HS-27A (cell line): ENCODE data around the gene CLIC3.
"Not testable (repeated sequence)": the region's sequence is repeated elsewhere in the genome, so short reads cannot be mapped to it uniquely, and the experiment has no call there.

Source experiments
- DNase-seq: peaks from one replicate; pipeline ENCODE4 v3.0.0-alpha.2; 2012; ENCODE audit warnings: low read depth, missing footprints

Gene CLIC3

DNA sequence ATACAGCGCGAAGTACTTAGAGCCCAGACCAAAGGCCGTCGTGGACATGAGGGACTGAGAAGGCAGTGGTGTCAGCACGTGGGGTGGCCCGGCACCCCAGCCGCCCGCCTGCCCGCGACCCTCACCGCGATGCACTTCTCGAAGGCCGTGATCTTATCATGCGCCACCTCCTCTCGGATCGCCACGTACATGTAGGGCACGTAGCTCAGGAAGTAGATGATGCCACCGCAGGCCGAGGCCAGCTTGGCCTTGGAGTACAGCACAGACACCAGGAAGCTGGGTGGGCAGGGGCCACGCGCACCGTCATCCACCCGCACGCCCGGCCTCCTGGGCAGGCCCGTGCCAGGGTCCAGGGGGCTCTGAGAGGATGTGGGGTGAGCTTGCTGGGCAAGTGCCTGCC is 20.7 kb upstream of the CLIC3 start:
- DNase-seq: no peak

DNA sequence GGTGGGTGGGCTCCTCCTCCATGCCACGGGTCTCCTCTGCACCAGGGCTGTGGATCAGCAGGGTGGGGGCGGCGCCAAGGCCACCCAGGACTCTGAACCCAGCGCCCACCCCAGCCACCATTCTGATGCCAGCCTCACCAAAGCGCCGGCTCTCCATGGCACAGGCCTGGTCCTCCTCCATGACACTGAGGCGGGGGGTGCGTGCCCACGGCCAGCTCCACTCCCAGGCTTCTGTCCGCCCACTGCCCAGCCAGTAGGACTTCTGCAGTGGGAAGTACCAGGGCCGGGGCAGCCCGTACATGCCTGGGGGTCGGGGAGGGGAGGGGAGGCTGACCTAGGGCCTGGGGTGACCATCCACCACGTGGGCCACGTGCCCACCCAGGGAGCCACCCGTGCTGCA is 20.1 kb upstream of the CLIC3 start:
- no peak for DNase-seq

DNA sequence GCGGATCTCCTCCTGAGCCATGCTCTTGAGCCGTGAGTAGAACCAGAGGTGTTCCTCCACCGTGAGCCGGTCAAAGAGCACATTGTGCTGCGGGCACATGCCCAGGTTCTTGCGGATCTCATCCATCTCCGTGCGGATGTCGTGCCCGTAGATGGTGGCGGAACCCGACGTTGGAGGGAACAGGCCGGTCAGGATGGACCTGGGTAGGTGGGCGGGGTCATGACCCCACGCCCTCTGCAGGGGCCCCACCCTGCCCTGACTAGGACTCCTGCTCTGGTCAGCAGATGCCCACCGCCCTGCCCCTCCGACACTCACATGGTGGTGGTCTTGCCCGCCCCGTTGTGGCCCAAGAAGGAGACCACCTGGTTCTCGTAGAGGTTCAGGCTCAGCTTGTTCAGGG is 19.6 kb upstream of the CLIC3 start:
- no peak for DNase-seq

DNA sequence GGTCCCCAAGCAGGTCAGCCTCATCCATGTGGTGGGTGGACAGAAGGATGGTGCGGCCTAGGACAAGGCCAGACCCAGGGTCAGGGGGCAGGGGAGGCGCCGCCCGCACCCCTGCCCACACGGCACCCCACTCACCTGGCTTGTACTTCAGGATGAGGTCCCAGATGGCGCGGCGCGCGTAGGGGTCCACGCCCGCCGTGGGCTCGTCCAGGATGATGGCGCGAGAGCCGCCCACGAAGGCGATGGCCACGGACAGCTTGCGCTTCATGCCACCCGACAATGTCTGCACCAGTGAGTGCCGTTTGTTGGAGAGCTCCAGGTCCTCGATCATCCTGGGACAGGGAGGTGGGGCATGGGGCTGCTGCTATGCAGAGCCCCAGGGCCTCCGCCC is 19.2 kb upstream of the CLIC3 start:
- DNase-seq: no peak

DNA sequence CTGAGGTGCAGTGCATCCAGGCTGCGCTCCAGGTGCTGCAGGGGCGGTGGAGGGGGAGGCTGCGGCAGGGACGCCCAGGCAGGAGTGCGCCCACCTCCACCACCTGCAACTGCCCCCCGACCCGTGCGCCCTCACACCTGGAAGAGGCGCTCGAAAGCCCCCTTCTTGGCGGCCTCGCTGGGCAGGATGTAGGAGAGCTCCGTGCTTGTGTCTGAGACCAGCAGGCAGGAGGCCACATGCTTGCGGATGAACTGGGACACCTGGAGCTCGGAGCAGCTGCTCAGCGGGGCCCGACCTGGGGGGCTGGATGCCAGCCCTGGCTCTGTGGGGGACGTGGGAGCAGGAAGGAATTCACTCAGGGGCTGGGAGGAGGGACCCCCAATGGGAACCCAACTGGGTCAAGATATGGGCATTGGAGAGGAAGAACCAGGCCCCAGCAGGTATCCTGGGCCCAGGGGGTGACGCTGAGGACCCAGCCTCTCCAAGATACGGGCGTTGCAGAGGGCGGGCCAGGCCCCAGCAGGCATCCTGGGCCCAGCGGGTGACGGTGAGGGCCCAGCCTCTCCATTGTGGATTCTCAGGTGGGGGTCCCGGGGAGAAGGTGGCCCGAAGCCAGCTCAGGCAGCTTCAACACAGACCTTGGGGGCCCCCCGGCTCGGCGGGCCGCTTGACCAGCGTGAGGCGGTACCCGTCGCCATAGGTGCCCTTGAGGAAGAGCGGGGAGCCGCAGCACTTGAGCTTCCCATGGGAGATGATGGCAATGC is 18.6 kb upstream of the CLIC3 start:
- DNase-seq: no peak

DNA sequence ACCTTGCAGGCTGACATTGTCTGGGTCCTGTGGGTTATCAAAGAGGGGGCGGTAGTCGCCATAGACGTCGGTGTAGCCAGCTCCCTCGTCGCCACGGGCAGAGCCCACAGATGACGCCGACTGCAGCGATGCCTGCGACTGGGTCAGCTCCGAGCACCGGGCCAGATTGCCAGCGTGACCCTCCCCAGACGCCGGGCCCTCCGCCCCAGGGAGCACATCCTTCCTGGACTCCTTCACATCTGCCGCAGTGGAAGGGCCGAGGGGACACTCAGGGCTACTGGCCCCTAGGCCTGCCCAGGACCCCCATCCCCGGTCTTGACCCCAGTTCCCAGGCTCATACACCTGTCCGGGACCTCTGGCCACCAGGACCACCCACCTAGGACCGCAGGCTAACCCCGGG is 17.8 kb upstream of the CLIC3 start:
- DNase-seq: no peak

DNA sequence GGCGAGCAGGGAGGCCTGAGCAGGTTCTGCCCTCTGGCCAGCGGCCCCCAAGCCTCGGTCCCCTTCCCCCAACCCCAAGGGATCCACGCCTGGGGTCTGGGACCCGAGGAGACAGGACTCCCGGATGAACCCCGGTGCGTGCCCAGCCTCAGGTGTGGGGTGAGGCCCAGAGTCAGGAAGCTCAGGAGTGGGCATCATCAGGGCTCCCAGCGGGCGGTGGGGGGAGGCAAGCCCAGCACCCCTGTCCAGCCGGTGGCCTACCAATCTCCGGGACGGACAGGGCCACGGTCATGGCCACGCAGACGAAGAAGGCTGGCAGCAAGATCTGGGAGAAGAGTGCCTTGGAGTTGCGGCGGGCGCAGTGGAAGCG is 17.2 kb upstream of the CLIC3 start:
- no peak for DNase-seq

DNA sequence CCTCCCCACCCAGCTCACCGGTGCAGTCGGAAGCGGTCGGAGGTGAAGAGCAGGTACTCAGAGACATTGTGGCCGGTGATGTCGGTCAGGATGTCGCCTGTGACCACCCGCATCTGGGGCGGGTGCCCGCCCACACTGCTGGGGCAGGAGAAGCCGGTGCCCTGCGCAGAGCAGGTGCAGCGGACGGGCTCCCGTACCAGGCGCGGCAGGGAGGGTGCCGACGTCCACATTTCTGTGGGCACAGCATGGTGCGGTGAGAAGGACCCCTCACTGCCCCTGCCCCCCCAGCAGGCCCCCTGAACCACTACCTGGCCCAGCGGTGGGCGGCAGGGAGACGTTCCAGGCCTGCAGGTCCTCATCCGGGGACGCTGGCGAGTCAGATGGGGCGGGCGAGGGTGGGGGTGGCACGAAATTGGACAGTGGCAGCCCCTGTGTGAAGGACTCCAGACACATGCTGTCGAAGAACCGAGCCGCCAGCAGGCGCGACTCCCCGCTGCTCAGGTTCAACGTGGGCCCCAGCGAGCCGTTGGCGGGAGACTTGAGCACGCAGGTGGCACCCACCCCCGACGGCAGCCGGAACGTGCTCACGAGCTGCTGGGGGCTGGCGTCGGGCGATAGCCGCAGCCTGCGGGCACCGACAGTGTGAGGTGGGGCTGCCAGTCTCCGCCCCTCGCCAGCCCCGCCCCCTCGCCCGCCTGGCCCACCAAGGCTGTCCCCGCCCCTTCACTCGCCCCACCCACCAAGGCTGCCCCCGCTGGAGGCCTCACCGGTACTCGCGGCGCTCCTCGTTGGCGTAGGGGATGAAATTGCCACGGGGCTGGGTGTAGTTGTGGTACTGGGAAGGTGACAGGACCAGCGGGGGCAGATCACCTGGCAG is 16.6 kb upstream of the CLIC3 start:
- DNase-seq: no peak

DNA sequence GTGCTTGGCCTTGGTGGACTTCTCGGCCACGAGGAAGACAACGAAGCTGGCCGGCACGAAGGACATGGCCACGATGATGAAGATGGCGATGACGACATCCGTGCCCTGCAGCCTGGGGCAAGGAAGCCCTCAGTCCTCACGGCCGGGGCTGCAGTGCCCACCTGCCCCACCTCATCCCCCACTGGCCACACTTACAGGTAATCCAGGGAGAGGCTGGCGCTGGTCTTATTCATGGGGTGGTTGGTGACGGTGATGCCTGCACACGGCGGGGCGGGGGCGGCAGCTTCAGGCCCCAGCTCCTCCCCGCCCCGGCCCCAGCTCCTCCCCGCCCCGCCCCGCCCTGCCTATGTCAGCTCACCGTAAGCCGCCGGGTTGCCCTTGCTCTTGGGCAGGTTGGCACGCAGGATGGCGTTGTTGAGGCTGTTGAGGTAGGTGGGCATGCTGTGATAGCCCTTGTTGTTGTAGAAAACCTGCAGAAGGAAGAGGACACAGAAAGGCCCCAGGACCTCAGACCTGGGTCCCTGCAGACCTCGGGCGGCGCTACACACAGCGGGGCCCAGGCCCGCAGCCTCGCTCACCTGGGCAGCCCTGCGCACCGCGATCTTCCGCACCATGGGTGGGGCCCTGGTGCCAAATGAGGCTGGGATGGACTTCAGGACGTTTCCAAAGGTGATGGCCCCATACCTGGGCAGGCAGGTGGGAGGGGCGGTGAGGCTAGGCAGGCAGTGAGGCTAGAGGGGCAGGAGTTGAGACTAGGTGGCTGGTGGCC is 15.7 kb upstream of the CLIC3 start:
- no peak for DNase-seq

DNA sequence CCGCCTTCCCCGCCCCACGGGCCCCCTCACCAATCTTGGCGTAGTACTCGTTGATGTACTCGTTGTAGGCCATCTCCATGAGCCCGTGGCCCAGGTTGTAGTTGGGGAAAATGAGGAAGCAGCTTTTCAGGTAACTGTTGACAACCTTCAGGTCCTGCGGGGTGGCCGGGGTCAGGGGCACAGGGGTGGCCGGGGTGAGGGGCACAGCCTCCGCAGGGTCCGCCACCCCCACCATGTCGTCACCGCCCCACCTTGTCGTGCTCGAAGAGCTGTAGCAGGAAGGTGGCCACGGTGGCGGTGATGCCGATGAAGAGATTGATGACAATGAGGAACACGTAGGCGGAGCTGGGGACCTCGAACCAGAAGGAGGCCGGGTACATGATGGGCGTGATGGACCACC is 14.8 kb upstream of the CLIC3 start:
- no peak for DNase-seq

DNA sequence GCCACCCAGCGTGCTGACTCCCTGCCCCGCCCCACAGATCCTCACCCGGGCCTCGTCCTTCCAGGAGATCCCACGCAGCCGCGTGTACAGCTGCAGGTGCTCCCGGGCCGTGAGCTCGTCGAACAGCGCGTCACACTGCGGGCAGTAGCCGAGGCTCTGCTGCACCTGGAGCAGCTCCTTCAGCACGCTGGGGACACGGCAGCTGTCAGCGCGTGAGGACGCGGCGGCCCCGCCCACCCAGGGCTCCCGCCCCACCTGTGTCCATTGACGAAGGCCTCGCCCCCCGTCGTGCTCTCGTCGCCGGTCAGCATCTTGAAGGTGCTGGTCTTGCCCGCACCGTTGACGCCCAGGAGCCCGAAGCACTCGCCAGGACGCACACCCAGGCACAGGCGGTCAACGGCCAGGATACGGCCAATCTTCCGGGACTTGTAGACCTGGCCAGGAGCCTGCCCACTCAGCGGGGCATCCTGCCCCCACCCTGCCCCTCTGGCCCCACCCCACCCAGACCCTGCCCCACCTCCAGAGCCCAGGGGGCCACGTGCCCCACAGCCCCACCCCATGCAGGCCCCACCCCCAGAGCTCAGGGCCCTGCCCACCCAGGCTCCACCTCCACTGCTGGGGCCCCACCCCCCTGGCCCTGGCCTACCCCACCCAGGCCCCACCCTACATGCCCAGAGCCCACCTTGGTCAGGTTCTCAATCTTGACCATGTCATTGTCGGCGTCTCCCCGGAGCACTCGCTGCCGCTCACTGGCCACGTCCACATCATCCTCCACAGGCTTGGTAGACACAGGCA is 13.8 kb upstream of the CLIC3 start:
- DNase-seq: no peak

DNA sequence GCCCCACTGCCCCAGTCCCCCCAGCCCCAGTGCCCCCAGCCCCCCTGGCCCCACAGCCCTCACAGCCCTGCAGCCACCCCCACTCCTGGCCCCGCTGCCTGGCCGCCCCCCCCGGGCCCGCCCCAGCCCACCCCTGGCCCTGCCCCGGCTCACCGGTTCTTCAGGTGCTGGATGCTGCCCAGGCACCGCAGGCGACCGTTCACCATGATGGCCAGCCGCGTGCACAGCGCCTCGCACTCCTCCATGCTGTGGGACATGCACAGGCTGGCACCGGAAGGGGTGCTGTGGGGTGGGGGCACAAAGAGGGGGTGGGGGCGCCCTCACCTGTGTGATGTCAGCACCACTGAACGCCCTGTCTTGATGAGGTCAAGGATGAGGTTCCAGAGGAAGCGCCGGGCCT is 12.8 kb upstream of the CLIC3 start:
- DNase-seq: no peak

DNA sequence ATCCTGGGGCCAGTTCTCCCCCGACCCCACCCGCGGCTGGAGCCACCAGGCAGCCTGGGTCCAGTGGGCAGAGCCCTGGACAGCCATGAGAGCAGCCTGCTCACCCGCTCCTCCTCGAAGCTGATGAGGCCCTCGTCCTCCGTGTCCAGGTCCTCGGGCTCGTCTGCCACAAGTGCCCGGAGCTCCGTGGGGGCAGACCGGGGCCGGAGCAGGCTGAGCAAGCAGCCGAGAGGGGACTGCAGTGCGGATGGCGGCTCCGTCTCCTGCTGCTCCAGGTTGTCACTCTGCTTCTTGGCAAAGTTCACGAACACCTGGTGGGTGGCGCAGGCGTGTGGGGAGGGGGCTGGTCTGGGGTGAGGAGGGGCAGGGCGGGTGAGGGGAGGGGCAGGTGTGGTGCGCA is 11.9 kb upstream of the CLIC3 start:
- no peak for DNase-seq

DNA sequence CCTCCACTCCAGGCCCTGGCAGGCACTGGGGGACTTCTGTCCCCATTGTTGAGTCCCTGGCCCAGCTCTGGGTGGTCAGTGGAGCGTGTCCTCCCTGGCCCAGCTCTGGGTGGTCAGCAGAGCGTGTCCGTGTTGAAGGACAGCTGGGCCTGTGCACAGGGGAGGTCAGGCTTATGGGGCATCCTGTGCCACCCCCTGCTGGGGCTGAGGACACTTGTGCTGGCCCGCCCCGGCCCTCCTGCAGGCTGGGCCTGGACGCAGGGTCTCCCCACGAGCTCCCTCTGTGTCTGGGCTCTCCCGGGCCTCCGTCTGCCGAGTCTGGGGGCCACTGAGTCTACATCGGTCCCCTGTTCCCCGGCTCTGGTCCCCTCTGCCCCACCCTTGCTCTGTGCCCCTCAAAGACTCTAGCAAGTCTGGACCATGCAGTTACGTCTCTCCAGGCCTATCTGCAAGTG is 11.5 kb upstream of the CLIC3 start:
- no peak for DNase-seq

DNA sequence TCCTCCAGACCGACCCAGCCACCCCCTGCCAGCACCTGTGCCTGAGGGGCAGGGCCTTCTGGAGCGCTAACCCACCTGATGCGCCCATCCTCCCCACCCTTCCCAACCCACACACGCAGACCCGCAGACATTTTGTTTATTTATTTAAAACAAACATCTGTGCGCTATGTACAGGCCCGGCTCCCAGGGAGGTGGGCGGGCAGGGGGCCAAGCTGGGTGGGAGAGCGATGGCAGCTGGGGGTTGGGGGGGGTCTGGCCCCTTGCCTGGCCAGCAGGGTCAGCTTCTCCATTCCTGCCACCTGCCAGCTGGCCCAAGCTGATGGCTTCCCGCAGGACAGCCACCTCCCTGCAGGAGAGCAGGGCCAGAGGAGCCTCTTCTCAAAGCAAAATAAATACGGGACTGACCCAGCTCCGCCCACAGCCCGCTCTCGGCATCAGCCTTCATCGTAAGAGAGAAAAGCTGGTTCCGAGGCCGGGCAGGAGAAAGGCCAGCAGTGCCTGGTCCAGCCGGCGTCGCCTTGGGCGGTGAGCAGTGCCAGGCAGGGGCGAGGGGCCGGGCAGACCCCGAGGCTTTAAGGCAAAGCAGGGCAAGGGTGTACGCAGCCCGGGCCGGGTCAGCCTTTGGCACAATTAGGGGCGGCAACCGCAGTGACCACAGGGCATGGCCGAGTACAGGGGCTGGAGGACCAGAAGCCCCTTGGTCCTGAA is 10.9 kb upstream of the CLIC3 start:
- no peak for DNase-seq

DNA sequence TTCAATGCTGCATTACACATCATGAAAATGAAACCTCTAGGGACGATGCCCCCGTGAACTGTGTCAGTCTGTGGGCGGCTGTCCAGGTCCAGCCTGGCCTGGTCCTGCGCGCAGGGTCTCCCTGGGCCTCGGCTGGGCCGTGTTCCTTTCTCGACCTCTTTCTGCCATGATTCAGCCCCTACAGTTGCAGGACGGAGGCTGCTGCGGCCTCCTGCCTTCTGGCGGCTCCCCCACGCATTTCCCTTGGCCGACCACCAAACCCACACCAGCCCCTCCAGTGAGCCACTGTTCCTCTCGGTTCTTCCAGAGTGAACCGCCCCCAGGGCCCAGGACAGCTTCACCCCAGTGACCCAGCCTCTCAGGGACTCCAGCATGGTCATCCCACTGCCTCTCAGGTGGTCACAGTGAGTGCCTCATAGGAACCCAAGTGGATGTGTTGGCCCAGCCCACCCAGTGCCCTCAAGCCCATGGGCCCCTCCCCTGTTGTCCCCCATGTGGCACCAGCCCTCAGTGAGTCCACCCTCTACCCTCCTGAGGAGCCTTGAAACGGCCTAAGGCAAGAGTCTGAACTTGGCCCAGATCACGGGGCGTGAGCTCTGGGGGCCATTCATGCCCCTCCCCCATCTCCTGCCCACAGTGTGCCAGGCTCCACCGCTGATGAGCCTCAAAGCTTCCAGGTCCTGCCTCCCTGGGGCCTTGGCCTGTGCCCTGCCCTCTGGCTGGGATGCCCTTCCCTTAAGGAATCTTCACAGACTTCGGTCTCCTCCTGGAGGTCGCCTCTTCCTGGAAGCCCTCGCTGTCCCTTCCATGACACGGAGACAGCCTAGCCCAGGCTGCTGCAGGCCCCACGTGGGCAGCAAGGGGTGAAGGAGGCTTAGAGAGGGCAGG is 10.0 kb upstream of the CLIC3 start:
- DNase-seq: no peak

DNA sequence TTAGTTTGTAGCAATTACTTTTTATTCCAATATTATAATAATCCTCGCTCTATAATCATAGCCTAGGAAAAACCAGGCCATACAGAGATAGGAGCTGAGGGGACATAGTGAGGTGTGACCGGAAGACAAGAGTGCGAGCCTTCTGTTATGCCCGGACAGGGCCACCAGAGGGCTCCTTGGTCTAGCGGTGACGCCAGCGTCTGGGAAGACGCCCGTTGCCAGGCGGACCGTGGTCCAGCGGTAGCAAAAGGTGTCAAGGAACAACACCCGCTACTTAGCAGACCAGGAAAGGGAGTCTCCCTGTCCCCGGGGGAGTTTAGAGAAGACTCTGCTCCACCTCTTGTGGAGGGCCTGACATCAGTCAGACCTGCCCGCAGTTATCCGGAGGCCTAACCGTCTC is 7.9 kb upstream of the CLIC3 start:
- not testable (repeated sequence) for DNase-seq

DNA sequence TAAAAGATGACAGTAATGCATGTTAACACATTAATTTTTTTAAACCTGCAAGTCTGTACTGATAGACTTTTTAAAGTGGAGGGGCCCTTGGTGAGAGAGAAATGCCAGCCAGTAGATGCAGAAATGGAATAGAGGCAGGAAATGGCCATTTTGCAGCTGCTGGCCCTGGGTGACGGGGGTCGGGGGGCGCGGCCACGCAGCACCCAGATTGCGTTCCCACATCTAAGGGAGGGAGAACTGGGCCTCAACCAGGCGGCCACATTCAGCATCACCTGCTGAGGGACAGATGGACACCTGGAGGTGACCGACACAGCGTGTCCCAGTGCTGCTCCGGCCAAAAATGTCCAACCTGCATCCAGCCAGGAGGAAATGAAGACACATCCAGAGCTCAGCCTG is 6.3 kb upstream of the CLIC3 start:
- no peak for DNase-seq

DNA sequence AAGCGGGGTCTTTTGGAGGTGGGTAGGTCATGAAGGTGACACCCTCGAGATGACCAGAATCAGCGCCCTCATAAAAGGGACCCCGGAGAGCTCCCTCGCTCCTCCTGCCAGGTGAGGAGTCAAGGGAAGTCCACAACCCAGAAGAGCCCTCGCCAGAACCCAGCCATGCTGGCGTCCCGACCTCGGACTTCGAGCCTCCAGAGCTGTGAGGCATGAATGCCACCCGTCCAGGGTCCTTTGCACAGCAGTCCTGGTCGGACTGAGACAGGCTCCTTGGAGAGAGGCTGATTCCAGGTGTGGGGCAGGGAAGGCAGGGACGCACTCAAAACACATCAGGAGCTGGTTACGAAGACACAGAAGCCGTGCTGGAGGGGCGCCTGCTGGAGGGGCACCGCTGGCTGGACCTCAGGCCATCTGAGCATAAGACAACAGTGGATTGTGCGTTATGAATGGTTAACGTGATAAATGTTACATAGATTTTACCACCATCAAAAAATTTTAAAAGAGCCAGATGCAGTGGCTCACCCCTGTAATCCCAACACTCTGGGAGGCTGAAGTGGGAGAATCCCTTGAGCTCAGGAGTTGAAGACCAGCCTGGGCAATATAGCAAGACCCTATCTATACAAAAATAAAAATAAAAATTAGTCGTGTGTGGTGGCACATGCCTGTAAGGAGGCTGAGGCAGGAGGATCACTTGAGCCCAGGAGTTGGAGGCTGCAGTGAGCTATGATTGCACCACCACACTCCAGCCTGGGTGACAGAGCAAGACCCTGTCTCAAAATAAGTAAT is 5.7 kb upstream of the CLIC3 start:
- no peak for DNase-seq
